ENCODE results near the gene IL1RAP. TPM values are rescaled to one million over a fixed set of nuclear protein-coding genes. Genes with fewer than 3 reads are reported as not detected.

IL1RAP gene
- total and polyA plus RNA-seq, 9 of the 15 experiments (the other 6 are each of a cell fraction or from before 2014, with no cell fraction given): 0.23 to 1.8 (median 0.88) TPM

DNA sequence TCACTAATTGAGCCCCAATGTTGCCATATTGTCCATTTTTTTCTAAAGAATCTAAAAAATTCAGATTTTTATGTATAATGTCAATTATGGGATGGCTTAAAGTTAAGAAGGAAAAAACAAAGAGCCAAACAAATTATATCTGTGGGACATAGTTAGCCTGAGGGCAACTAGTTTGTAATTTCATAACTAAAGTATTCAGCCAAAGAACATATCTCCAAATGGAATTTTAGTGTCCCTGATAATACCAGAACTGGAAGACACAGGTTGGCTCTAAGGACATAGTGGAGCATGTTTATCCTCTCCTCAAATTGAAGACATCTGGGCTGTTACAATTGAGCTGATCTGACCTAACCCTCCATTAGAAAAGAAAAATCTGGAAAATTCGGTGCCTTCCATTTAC, 144.2 kb downstream of the IL1RAP start:
- TF ChIP-seq ZNF740 (CRISPR knock-in tag; IDR thresholded peaks at IDR 0.05) (no peak), ZNF740 (tag; IDR thresholded peaks at IDR 0.05) (no peak), GTF2F1 (IDR thresholded peaks at IDR 0.05; ENCODE audit: low read depth, low read length) (no peak), NFRKB (IDR thresholded peaks at IDR 0.05; ENCODE audit: low read depth) (no peak), SREBF1 (IDR thresholded peaks at IDR 0.05; ENCODE audit: borderline replicate concordance, low read depth, low read length) (no peak)
- Histone ChIP-seq H3K36me3 (ENCODE audit: control insufficient read depth, insufficient read depth, low read length) (no peaks in the 10 kb centered on the region), H2AFZ (ENCODE audit: low read depth, low read length) (no peak overlapping the region), H3K27ac (ENCODE audit: extremely low read depth, low read depth, low read length) (no peak overlapping the region), H3K4me1 (replicated peaks in 1 of 2; ENCODE audit: control insufficient read depth in 2 of 2, insufficient read depth in 2 of 2, low read length in 2 of 2) (no peaks in the 10 kb centered on the region), H3K9me3 (replicated peaks; ENCODE audit: control insufficient read depth, insufficient read depth, low read depth, low read length) (0 out of 2 replicates have a peak, but pooled peaks cover 3% of the 10 kb centered on the region), H4K20me1 (replicated peaks; ENCODE audit: control insufficient read depth, insufficient read depth, low read length) (no peaks in the 10 kb centered on the region), H3K4me3 (no peak overlapping the region), H3K27me3 (ENCODE audit: control insufficient read depth in 2 of 2, insufficient read depth in 2 of 2, low read length in 2 of 2) (no peaks in the 10 kb centered on the region), H3K9ac (ENCODE audit: insufficient read depth in 1 of 2, low read depth in 2 of 2, low read length in 2 of 2) (no peak overlapping the region), H3K79me2 (ENCODE audit: control insufficient read depth, insufficient read depth, low read length) (no peaks in the 10 kb centered on the region), H3K9me1 (ENCODE audit: control insufficient read depth, insufficient read depth, low read length) (no peaks in the 10 kb centered on the region), H3K4me2 (ENCODE audit: insufficient read depth, low read length) (no peak overlapping the region)
- no TSS peak for BruUV-seq (replicated peaks)
- 8% methylated on average over 1 of the region's 1 CpG for WGBS (ENCODE audit: insufficient coverage, low coverage, missing lambda C conversion rate)
- no peak for DNase-seq (ENCODE audit: extremely low read depth in 1 of 4, low spot score in 3 of 4)
- CTCF ChIA-PET (ENCODE audit: low intra/inter-chr PET ratio): no interaction called here
- in situ Hi-C loops (cut with MboI) (no loop called here), intact Hi-C loops (cut with micrococcal nuclease) (no loop called here)
- no peak for ATAC-seq
- no peak for FAIRE-seq
- POLR2A ChIA-PET: no interaction called here

DNA sequence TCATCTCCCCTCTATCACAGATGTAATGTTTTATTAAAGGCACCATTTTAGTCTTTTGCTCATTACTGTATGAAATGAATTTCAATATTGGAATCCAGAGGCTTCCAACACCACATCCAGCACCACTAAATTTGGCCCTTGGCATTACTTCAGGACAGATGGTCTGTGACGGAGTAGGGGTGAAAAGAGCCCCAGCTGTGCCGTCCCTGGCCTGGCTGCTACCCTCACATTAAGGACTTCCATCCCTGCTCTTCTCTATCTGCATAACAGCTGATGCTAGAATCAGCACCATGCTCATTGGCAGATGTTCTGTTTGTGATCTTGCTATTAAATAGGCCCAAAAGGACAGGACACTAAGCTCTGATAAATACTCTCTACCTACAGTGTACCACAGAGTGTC, 152.9 kb downstream of the IL1RAP start:
- intact Hi-C loops (cut with micrococcal nuclease): no loop called here
- Histone ChIP-seq H3K9me3 (replicated peaks; ENCODE audit: control insufficient read depth, insufficient read depth, low read depth, low read length) (no peaks in the 10 kb centered on the region), H3K9ac (ENCODE audit: insufficient read depth in 1 of 2, low read depth in 2 of 2, low read length in 2 of 2) (no peak overlapping the region), H3K4me1 (replicated peaks in 1 of 2; ENCODE audit: control insufficient read depth in 2 of 2, insufficient read depth in 2 of 2, low read length in 2 of 2) (no peaks in the 10 kb centered on the region), H3K27me3 (ENCODE audit: control insufficient read depth in 2 of 2, insufficient read depth in 2 of 2, low read length in 2 of 2) (no peaks in the 10 kb centered on the region), H3K4me2 (ENCODE audit: insufficient read depth, low read length) (no peak overlapping the region), H3K9me1 (ENCODE audit: control insufficient read depth, insufficient read depth, low read length) (no peaks in the 10 kb centered on the region), H3K36me3 (ENCODE audit: control insufficient read depth, insufficient read depth, low read length) (no peaks in the 10 kb centered on the region), H3K27ac (ENCODE audit: extremely low read depth, low read depth, low read length) (no peak overlapping the region), H2AFZ (ENCODE audit: low read depth, low read length) (no peak overlapping the region), H4K20me1 (replicated peaks; ENCODE audit: control insufficient read depth, insufficient read depth, low read length) (no peaks in the 10 kb centered on the region), H3K4me3 (no peak overlapping the region), H3K79me2 (ENCODE audit: control insufficient read depth, insufficient read depth, low read length) (no peaks in the 10 kb centered on the region)
- DNase-seq (ENCODE audit: extremely low read depth in 1 of 4, low spot score in 3 of 4) (no peak), FAIRE-seq (no peak), ATAC-seq (no peak)
- in situ Hi-C loops (cut with MboI): no loop called here
- WGBS (ENCODE audit: insufficient coverage, low coverage, missing lambda C conversion rate): 0% methylated on average over 2 of the region's 2 CpGs
- ChIA-PET CTCF (ENCODE audit: low intra/inter-chr PET ratio) (no interaction called here), POLR2A (no interaction called here)
- no TSS peak for BruUV-seq (replicated peaks)
- TF ChIP-seq FUS (optimal IDR thresholded peaks at IDR 0.05; ENCODE audit: low read depth, low read length): no peak
- no peak for TF ChIP-seq CUX1 (CRISPR knock-in tag; IDR thresholded peaks at IDR 0.05)
- no peak for TF ChIP-seq MNT (conservative IDR thresholded peaks at IDR 0.05)
